WERI-Rb-1 (cell line): ENCODE measurements around the gene CTAG1A.
A peak's percentile ranks its signal among the peaks of the same experiment; 100 is the strongest.

Source experiments
- DNase-seq: peaks from one replicate; pipeline ENCODE4 v3.0.0-alpha.2; 2020
- H3K27ac ChIP-seq: fragments of 250-450 bp; sonication (Bioruptor Pico); 2 replicates; pipeline ENCODE4 v1.5.1; 2020; ENCODE audit warnings: mild to moderate bottlenecking, moderate library complexity
- H3K27me3 ChIP-seq: fragments of 250-450 bp; sonication (Bioruptor Pico); 2 replicates; pipeline ENCODE4 v1.5.1; 2021; ENCODE audit warnings: mild to moderate bottlenecking, low read depth, moderate library complexity; ENCODE audit not compliant: insufficient read depth, severe bottlenecking
- H3K36me3 ChIP-seq: fragments of 250-450 bp; sonication (Bioruptor Pico); 2 replicates; pipeline ENCODE4 v1.5.1; 2020; ENCODE audit warnings: mild to moderate bottlenecking, moderate library complexity
- H3K4me3 ChIP-seq: 2 replicates; pipeline ENCODE4 v1.5.1; 2011; ENCODE audit warnings: low read depth, mild to moderate bottlenecking, control low read depth, low read length
- H3K9me3 ChIP-seq: fragments of 250-450 bp; sonication (Bioruptor Pico); 2 replicates; pipeline ENCODE4 v1.5.1; 2021; ENCODE audit warnings: mild to moderate bottlenecking, moderate library complexity; ENCODE audit not compliant: severe bottlenecking
- TF ChIP-seq, protein P1 (sequence below): IDR thresholded peaks from 2 replicates; pipeline ENCODE4 v1.5.1; 2011; ENCODE audit warnings: low read depth, mild to moderate bottlenecking, control low read depth, inconsistent platforms, low read length

The CTAG1A gene

DNA sequence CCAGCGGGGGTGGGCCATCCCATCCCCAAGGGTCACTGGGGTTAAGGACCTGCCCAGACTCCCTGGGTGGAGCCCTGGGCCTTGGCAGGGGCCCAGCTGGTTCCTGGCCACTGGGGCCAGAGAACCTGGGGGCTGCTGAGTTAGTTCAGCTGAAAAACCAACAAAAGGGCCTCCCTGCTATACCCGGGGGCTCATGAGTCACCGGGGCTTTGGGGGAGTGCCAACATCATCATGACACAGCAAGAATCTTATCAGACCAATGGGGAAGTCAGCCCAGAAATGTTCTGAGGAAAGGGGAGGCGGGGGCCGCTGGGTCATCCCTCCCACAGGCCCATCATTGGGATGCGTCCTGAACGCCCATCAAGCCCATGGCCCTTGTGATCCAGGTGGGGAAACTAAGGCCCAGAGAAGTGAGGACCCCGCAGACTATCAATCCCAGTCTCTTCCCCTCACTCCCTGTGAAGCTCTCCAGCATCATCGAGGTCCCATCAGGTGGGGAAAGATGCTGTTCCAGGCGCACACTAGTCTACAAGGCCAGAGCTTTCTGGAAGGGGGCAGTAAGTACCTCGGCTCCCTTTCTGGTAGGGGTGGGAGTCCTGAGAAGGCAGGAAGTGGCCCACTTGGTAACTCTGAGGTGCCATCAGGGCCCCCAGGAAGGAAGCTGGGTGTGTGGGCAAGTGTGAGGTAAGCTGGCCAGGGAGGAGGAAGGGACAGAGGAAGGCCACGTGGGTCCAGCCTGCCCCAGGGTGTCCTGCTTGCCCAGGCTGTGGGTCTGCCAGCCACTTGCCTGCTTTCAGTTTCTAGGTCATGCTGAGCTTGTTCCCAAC, 42.8 kb upstream of the CTAG1A start:
- H3K36me3 ChIP-seq: peaks cover 72% of the 10 kb centered on the region
- no peak overlapping the region for H3K4me3 ChIP-seq
- DNase-seq: no peak
- H3K27ac ChIP-seq: peak overlapping the region; percentile 84
- TF ChIP-seq, protein P1, sequence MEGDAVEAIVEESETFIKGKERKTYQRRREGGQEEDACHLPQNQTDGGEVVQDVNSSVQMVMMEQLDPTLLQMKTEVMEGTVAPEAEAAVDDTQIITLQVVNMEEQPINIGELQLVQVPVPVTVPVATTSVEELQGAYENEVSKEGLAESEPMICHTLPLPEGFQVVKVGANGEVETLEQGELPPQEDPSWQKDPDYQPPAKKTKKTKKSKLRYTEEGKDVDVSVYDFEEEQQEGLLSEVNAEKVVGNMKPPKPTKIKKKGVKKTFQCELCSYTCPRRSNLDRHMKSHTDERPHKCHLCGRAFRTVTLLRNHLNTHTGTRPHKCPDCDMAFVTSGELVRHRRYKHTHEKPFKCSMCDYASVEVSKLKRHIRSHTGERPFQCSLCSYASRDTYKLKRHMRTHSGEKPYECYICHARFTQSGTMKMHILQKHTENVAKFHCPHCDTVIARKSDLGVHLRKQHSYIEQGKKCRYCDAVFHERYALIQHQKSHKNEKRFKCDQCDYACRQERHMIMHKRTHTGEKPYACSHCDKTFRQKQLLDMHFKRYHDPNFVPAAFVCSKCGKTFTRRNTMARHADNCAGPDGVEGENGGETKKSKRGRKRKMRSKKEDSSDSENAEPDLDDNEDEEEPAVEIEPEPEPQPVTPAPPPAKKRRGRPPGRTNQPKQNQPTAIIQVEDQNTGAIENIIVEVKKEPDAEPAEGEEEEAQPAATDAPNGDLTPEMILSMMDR: no peak
- peaks cover 2% of the 10 kb centered on the region for H3K27me3 ChIP-seq
- H3K9me3 ChIP-seq: no peaks in the 10 kb centered on the region

- Histone ChIP-seq H3K9me3 (no peaks in the 10 kb centered on the region), H3K27me3 (peaks cover 3% of the 10 kb centered on the region), H3K4me3 (no peak overlapping the region), H3K36me3 (peaks cover 65% of the 10 kb centered on the region), H3K27ac (peak overlapping the region; percentile 84)
- DNase-seq: no peak
- TF ChIP-seq, protein P1: no peak
Observed at GRCh38 chrX:154542723-154543424, 42.1 kb upstream of the CTAG1A start.

GRCh38 chrX:154545673-154546274, 39.2 kb upstream of the CTAG1A start:
- peak overlapping the region; percentile 75 for H3K4me3 ChIP-seq
- no peak for DNase-seq
- TF ChIP-seq, protein P1: no peak
- no peaks in the 10 kb centered on the region for H3K9me3 ChIP-seq
- H3K36me3 ChIP-seq: peaks cover 47% of the 10 kb centered on the region
- H3K27me3 ChIP-seq: peaks cover 5% of the 10 kb centered on the region
- peak overlapping the region; percentile 93; the same call in 1 of the 2 replicates for H3K27ac ChIP-seq

DNA sequence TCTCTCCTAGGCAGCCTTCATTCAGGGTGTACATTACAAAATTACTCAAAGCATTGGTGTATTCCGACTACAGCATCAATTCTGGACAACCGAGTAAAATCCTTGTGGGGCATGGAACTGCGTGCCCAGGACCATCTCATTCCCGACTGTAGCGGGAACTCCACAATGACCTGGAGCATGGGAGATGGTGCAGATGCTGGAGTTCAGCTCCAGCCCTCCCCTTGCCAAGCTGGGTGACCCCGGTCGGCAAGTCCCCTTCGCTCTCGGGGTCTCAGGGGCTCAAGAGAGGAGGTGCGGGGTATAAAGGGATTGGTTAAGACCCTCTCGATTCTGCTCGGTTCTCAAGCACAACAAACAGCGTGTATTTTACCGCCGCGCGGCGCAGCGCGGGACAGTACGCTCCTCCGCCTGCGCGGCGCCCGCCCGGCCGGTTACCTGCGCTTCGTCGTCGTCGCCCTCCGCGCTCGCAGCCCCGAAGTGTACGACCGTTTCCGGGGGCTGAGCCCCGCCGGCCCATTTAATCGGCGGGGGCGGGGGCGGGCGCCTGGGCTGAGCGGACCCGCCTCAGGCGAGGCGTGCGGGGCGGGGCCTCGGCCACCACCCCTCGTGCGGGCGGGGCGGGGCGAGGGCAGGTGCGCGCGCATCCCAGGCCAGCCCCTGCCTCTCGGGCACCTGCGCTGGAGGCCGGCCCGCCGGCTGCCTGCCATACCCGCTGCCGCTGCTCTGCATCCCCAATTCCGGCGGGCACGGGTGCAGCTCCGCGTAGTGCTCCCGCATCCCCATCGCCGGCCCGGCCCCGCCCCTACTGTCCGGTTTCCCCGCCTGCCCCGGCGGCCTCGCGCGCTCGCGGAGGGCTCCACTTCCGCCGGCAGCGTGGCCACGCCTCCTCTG, 38.3 kb upstream of the CTAG1A start, which contains the start of gene G6PD:
Gene G6PD (minus strand): TSS at position 493 of the 891 bp plus-strand sequence. CDS start 691 bp downstream, outside the sequence.
- peak; percentile 84 for DNase-seq
- peak within 1 kb of the TSS; percentile 93 for H3K27ac ChIP-seq

More for the DNA sequence above, 38.3 kb upstream of the CTAG1A start, which contains the start of gene G6PD:
- Histone ChIP-seq H3K27me3 (peaks cover 8% of the 10 kb centered on the region), H3K36me3 (peaks cover 48% of the 10 kb centered on the region), H3K4me3 (peak within 1 kb of the TSS; percentile 75), H3K9me3 (no peaks in the 10 kb centered on the region)
- TF ChIP-seq, protein P1: no peak
